GM18519 (cell line): ENCODE measurements around the gene RGS13.

ENCODE experiments used
- ATAC-seq: cut with Tn5 transposase; IDR thresholded peaks from one replicate; pipeline ENCODE4 v1.9.1; 2021; ENCODE audit warnings: mild to moderate bottlenecking, moderate library complexity; ENCODE audit not compliant: unreplicated experiment, low FRiP score

The RGS13 gene

DNA sequence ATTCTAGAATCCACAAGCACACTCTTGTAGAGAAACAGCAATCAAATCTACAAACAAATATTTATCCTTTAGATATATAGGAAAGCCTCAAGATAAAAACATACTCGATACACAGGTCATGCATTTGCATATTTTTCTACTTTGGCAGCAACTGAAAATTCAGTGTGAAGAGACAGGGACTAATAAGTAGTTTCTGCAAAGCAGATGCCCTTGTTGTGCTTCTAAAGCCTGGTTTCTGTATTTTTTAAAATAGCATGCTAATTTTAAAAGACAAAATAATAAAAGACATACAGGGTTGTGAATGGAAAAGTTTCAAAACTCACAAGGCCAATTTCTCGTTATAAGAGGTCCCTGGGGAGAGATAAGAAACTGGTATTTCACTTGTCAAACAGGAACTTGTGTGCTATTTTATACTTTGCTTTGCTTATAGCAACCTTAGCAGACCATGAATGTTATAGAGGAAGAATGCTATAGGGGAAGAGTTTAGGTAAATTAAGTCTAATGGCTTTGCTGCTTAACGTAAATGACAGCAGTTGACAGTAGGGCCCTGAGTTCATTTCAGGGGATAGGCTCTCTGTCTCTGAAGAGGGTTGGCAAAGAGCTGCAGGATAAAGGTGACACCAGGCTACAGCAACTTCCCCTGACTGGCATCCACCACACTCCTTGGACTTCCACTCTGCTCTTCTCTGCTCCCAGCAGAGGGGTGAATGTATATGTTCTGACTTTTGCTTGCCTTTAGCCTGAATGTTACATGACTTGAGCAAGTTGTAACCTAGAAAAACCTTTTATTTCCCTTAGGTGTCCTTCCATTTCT, 9.4 kb upstream of the RGS13 start:
- ATAC-seq, result peak; percentile 94

DNA sequence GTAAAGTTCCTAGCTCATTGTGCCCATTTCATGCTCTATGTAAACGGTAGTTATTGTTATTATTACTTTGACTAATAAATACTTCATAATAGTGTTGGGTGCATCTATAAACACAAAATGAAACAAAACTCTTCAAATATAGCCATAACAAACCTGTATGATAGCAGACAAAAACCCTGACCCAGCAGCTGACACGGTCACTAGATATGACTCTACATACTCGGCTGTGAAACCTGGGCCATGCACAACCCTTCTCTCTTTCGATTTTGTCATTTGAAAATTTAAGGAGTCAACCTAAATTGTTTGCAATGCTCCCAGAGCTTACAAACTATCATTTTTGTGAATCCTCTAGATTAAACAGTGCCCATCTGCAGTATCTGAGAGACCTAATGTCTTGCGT, 8.0 kb upstream of the RGS13 start:
- ATAC-seq, result peak; percentile 29

DNA sequence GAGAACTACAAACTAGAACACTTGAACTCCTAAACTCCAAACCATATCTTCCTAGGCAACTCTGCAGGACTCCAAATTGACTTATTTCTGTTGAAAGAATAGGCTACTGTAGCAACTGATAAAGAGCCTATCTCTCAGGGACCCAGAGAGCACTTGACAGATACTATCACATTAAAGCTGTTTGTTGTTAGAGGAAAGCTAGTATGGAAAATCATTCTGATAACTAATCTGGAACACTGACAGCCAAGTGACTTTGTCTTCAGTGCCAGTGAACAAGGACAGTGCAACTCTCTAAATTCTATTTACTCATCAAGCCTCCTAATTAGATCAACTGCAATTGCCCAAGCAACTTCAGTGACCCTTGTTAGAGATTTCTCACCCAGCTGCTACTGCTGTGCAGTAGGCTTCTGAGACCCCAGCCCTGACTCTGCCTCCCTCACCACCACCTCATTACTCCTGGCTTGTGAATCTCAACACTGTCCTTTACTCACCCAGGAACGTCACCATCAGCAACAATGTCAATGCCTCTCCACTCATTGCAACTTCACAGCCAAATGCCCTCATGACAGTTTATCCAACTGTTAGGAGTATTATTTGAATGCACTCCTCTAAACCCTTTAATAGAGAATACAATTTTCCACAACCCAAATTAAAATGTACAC, 7.4 kb upstream of the RGS13 start:
- ATAC-seq, result no peak

DNA sequence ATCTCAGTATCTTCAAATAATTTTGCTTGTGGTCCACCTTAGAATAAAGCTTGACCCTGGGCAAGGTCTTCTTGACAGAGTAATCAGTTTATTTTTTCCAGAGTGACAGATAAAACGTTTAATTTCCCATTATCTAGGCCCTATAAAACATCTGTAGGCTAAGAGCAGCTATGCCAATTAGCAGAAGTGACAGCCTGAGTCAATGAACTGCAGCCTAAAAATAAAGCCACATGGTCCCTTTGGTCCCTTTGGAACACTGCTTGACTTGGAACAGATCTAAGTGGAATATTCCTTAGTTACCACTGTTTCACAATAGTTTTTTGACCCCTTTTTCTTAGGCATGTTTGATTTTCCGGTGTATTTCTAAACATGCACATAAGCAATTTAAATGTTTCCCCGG, 6.3 kb upstream of the RGS13 start:
- no peak for ATAC-seq

DNA sequence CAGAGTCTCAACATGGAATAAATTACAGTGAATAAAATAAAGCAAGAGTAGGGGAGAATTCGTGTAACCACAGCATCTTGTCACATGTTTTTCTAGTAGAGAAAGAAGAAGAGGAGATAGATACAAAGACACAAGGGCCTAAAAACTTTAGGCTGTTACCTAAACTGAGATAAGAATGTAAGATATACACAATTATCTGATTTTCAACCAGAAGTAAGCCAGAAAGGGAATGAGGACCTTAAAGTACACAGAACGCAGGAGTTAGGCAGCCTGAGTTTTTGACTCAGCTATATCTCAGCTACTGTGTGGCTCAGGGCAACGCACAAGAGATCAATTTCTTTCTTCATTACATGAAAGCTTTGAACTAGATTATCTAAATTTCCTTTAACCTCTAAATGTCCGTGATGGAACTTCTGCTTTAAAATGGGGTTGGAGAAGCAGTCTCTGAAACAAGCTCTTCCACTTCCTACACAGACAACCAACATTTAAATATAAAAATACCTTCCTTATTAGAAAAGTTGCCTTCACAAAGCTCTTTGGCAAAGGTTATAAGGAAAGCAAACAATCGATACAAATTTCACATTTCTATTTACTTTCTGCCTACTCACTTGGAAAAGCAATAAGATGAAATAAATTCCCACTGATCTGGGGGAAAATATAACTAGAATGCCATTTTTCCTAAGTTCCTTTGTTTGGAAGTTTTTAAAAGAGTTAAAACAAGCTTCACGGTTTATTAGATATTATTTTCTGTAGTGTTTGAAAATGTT, 5.2 kb upstream of the RGS13 start:
- no peak for ATAC-seq

DNA sequence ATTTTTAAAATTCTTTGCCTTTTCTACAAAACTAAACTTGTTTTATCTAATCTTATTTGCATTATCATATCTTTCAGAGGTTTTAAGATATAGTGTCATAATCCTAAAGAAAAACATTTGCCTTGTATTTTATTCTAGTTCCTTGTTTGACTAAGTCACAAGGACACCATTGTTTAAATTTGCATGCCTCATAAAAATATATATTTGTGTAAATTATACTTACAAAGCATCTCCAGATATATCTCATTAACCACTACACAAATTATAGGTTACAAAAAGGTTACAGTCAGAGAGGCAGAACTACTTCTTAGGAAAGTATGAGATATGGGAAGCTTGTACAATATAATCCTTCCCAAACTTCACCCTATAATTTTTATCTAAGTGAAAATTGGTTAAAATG, 4.2 kb upstream of the RGS13 start:
- ATAC-seq, result no peak

DNA sequence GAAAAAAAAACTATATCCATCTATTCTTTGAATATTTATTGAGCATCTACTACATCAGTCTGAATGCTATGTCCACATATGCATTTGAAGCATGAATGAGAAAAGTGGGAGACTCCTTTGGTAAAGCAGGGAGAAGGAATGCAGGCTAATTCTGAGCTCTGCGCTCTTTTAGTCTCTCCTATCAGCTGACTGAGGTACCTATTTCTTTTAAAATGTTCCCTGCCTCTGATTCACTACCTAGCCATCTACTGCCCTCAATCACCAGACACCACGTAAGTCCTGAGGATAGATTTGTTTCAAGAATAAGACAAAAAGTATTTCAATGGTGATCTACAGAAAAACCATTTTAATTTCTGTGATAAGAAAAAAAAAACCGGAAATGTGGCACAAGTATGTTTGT, 3.8 kb upstream of the RGS13 start:
- ATAC-seq, result no peak

DNA sequence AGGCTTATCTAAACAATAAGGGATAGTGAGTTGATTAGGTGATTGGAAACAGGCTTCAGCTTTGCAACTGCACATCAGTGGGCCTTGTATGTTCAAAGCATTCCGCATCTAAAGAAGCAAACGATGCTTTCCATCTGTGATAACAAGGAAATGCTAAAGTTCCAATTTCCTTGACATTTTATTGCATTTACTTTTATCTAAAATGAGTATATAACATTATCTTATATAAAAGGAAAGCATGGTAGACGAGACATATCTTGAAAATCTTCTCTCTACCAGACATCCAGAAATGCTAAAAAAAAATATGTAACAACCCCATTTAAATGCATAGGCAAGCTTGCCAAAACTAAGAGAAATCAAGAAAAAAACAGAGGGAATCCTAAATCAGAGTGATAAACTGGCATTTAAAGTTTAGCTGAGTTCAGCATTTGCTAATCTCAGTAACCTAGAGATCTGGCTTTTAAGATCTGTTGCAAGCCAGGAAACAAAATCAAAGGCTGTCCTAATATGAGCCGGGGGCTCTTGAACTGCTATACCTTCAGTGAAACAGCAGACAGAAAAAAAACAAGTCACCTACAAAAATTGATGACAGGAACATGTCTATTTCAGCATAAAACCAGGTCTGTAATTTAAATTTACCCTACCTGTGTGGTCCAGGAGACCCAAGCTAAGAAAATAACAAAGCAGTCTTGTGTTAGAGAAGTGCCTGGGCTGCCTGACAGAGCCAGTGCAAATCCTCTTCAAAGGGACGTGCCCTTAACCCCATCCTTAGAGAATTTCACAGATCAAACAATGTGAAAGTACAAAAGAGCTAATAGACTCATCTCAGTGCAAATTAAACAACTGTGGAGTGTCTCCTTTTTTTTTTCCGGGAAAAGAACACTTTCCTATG, 3.1 kb upstream of the RGS13 start:
- no peak for ATAC-seq

DNA sequence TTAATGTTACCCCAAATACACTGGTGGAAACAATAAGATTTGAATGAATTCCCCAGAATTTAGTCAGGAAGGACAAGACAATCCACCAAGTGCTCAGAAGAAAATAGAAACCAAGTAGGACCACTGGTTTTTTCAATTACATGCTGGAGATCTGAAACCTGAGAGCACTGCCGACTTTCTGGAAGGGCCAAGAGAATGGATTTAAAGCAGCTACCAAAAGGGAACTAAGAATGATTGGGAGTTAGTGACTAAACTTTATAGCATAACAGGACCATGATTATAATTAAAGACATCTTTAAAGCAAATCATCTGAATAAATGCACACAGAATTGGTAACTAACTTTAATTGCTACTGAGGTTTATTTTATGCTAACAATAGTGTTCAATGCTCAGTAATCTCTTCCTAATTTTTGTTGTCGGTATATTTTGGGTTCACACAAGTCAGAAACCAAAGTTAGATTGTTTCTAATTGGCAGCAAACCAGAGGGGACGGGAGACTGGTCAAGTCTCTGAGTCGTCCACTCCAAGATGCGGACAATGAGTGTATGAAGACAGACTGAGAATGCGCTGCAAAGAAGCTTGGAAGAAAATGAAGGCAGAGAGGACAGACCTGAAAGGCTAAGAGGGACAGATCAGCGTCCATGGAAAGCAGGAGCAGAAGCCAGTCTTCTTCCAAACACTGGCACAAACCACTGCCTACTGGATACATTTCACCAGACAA, 2.3 kb upstream of the RGS13 start:
- ATAC-seq, result no peak

DNA sequence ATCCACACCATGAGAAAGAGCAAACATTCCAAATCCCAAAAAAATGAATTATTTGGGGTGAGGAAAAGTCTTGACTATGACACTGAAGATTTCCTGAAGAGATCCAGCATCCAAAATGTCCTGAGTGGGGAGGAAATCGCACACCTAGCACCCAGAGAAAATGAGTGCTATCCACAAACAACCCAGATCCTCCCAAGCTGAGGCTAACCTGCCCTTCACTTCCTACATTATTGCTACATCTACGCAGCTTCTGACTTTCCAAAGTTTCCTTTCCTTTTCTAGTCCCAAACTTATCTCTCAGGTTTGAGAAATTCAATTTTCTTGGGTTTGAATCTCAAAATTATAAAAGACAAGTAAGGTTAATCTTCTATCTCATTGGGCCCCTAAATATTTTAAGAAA, 906 bp upstream of the RGS13 start:
- no peak for ATAC-seq

DNA sequence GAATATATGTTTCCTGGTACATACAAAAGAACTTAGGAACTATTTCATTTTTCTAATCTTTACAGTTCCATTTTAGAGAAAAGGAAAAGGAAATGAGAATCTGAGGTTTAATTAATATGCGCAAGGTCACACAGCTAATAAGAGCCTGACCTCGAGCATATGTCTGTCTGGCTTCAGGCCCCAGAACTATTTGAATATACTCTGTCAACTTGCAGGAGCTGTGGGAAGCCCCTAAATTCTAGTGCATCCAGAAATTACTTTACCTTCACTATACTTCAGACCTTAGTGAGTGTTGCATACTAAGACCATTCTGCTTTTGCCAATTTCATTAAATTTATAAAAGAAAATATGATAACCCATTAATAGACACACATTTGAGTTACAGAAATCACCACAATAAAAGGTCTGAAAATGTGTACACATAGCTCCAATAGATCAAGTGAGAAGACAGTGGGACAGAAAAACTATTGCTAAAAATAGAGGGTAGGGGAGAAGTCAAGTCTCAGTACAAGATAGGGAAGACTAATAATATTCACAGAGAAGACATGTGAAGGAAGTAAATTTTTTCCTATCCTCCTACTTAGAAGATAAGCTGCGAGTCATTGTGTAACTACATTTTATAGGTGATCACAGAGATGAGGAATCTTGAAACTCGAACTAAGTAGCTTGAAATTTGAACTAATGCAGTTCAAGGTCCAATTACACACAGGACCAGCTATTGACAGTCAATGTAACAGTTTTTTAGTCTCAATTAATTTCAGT, 3.8 kb downstream of the RGS13 start:
- peak; percentile 81 for ATAC-seq

DNA sequence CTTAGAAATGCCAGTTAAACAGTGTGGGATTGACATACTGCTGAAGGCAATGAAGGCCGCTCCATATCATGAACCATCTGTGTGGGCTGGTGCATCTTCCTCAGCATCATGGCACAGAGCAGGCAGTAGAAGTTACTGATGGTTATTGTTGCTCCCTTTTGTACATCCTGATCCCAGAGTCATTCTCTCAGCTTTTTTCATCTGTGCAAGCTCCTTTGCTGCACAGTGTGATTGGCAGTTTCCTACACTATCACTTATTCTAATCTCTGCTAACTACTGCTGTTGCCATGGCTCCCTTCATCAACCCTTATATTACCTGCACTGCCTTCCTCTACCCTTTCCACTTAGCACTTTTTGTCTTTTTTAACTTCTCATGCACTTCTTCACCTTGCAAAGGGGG, 16.2 kb downstream of the RGS13 start:
- no peak for ATAC-seq

DNA sequence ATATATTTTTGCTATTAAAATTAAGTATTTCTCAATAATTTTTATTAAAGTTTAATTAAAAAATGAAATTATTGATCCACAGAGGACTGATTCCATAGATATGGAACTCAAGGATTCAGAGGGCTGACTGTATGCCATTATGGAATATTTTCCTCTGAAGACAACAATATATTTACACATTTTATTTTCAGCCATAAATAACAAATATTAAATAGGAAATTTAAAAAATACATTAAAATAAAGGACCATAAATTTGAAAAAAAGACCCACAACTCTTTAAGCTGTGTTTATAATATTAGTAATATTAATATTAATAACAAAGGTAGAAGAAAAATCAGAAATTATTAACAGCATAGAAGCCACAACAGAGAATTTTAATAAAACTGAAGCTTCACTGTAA, 18.2 kb downstream of the RGS13 start:
- no peak for ATAC-seq

DNA sequence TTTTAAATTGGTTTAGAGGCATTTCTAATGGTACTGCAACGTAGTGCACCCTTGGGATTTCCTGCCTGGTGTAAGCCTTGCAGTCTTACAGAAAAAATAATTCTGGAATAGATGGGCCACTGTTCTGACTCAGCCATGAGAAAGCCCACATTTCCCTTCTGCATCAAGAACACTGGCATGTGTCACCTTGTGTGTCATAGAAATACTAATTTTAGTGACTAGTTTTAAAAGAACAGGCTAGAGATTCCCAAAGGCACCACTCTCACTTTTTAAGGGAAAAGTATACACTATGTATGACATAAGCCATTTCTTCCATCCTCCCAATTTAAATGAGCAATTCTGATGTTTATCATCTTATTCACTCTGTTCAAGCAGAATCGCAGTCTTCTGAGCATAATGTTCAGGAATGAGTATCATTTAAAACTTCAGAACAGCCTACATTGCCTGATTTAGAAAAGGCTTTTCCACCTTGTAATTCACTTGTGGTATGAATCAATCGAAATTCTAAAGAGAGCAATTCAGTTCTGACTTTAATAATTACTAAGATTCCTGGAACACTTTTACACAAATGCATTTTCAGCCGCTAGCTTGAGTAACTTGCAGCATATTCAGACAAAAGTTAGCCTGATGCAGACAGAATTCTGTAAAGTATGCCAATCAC, 18.8 kb downstream of the RGS13 start:
- no peak for ATAC-seq

DNA sequence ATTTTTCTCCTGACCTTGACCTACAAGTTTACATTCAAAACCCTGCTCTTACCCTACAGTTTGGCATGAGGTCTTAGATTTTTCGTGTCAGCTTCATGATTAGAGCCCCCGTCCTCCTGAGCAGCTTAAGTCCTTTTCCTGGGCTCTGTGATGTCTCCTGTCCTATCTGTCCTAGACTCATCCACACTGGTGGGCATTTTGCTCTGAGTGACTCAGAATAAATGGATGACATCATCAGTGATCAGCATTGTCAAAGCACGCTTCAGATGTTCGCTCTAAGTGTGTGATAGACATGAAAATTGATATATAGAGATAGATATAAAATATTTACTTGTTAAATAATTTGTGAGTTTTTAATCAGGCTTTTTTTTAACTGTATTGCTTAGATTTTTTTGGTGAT, 21.8 kb downstream of the RGS13 start:
- no peak for ATAC-seq

DNA sequence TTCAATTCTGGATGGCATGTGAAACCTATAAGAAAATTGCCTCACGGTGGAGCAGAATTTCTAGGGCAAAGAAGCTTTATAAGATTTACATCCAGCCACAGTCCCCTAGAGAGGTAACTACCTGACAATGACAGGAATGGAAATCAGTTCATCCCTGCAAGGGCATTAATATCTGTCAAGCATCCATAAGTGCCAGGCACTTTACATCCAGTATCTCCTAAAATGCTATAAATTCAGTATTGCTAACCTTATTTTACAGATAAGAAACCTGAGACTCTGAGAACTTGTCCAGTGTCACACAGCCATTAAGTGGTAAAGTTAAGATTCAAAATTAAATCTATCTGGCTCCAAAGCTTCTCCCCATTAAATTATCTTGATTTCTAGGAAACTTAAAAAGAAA, 22.3 kb downstream of the RGS13 start:
- ATAC-seq, result no peak

DNA sequence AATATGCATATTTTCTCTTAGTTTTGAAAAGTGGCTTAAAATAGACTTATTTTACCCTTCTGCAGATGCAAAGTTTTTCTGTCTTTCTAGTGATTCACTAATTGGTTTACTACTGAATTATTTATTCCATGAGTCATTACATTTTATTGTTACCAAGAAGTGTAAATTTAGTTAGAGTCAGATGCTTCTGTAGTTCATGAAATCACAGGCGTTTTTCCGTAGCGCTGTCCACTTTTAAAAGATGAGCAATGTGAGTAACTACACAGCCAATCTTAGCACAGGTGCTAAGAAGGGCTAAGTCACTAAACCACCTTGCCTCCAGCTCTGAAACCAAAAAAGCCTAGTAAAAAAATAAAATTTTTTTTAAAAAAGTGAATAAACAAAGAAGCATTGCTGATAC, 24.7 kb downstream of the RGS13 start:
- no peak for ATAC-seq

DNA sequence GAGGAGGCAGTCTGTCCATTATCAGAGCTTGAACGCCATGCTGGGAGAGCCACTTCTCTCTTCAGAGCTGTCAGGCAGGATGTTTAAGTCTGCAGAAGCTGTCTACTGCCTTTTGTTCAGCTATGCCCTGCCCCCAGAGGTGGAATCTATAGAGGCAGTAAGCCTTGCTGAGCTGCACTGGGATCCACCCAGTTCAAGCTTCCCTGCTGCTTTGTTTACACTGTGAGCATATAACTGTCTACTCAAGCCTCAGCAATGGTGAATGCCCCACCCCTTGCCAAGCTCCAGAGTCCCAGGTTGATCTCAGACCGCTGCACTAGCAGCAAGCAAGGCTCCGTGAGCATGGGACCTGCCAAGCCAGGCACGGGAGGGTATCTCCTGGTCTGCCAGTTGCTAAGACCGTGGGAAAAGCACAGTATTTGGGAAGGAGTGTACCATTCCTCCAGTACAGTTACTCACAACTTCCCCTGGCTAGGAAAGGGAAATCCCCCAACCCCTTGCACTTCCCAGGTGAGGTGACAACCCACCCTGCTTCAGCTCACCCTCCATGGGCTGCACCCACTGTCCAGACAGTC, 32.5 kb downstream of the RGS13 start:
- ATAC-seq, result no peak
